HEK293 (cell line): ENCODE data around the gene KRTAP10-10.

Source experiments
- CTCF ChIA-PET: fragments of 350-600 bp; formaldehyde crosslinking; extraction: SDS; loops from one replicate; lab custom pipeline; 2021; ENCODE audit warnings: antibody characterized with exemption; lab: Yijun Ruan, JAX
- POLR2A ChIA-PET: fragments of 300-600 bp; formaldehyde crosslinking; extraction: SDS; loops from one replicate; lab custom pipeline; 2020; ENCODE audit warnings: antibody characterized with exemption, inconsistent platforms; lab: Yijun Ruan, JAX
- H3K27ac ChIP-seq: fragments of 200-500 bp; sonication (Bioruptor generic); 2 replicates; pipeline ENCODE4 v1.5.1; 2014; ENCODE audit warnings: low read depth, low read length, control low read depth, inconsistent platforms; ENCODE audit errors: extremely low read depth
- H3K36me3 ChIP-seq, 2 experiments: fragments of 200-500 bp in 1 of 2; sonication (Bioruptor generic) in 1 of 2; 1 replicate in 1 of 2; 2 replicates in 1 of 2; pipeline ENCODE4 v1.5.1; 2014 to 2017; ENCODE audit warnings: inconsistent platforms in 2 of 2, low read length in 2 of 2; ENCODE audit not compliant: control insufficient read depth in 2 of 2, insufficient read depth in 1 of 2
- H3K4me1 ChIP-seq: fragments of 200-500 bp; sonication (Bioruptor generic); 2 replicates; pipeline ENCODE4 v1.5.1; 2014; ENCODE audit warnings: mild to moderate bottlenecking, low read length, inconsistent platforms; ENCODE audit not compliant: control insufficient read depth, insufficient read depth
- H3K4me3 ChIP-seq: 2 replicates; pipeline ENCODE4 v1.5.1; 2011; ENCODE audit warnings: low read depth, mild to moderate bottlenecking, control low read depth, low read length, moderate library complexity
- H3K9me3 ChIP-seq: fragments of 200-500 bp; sonication (Bioruptor generic); 2 replicates; pipeline ENCODE4 v1.5.1; 2014; ENCODE audit warnings: low read depth, low read length, inconsistent platforms; ENCODE audit not compliant: control insufficient read depth, insufficient read depth
- SETDB1 ChIP-seq: IDR thresholded peaks from one replicate; pipeline ENCODE4 v1.6.1; 2017; ENCODE audit warnings: mild to moderate bottlenecking, low read length, moderate library complexity, mixed read lengths; ENCODE audit not compliant: insufficient read length
- TRIM28 ChIP-seq: IDR thresholded peaks from 2 replicates; pipeline ENCODE4 v1.6.1; 2011; ENCODE audit warnings: low read length, control low read depth, borderline replicate concordance
- ZBTB7A ChIP-seq: fragments of 450-650 bp; formaldehyde crosslinking; IDR thresholded peaks from 2 replicates; pipeline ENCODE4 v1.5.1; 2016; ENCODE audit warnings: low read depth, missing biosample characterization, missing genetic modification characterization
- ZNF157 ChIP-seq: fragments of 450-650 bp; formaldehyde crosslinking; IDR thresholded peaks from 2 replicates; pipeline ENCODE4 v1.5.1; 2016; ENCODE audit warnings: missing biosample characterization, missing genetic modification characterization
- ZNF324 ChIP-seq: fragments of 450-650 bp; formaldehyde crosslinking; IDR thresholded peaks from 2 replicates; pipeline ENCODE4 v1.5.1; 2016; ENCODE audit warnings: missing biosample characterization, missing genetic modification characterization
- ZNF514 ChIP-seq: fragments of 450-650 bp; formaldehyde crosslinking; IDR thresholded peaks from 2 replicates; pipeline ENCODE4 v1.5.1; 2016; ENCODE audit warnings: missing biosample characterization, missing genetic modification characterization
- ZNF529 ChIP-seq: fragments of 450-650 bp; formaldehyde crosslinking; IDR thresholded peaks from 2 replicates; pipeline ENCODE4 v1.5.1; 2017; ENCODE audit warnings: missing genetic modification characterization, missing biosample characterization; ENCODE audit not compliant: insufficient replicate concordance
- ZNF530 ChIP-seq: fragments of 450-650 bp; formaldehyde crosslinking; IDR thresholded peaks from 2 replicates; pipeline ENCODE4 v1.5.1; 2016; ENCODE audit warnings: low read depth, missing biosample characterization, missing genetic modification characterization
- ZNF555 ChIP-seq: fragments of 450-650 bp; formaldehyde crosslinking; conservative IDR thresholded peaks from 2 replicates; pipeline ENCODE4 v1.5.1; 2017; ENCODE audit warnings: missing biosample characterization, mild to moderate bottlenecking, missing genetic modification characterization, inconsistent platforms
- ZNF571 ChIP-seq: fragments of 450-650 bp; formaldehyde crosslinking; IDR thresholded peaks from 2 replicates; pipeline ENCODE4 v1.5.0; 2017; ENCODE audit warnings: missing biosample characterization, missing genetic modification characterization
- ZNF610 ChIP-seq: fragments of 450-650 bp; formaldehyde crosslinking; IDR thresholded peaks from 2 replicates; pipeline ENCODE4 v1.5.1; 2016; ENCODE audit warnings: missing biosample characterization, missing genetic modification characterization, borderline replicate concordance
- ZNF670 ChIP-seq: fragments of 450-650 bp; formaldehyde crosslinking; IDR thresholded peaks from 2 replicates; pipeline ENCODE4 v1.5.1; 2016; ENCODE audit warnings: missing biosample characterization, missing genetic modification characterization, low read depth
- ZNF677 ChIP-seq: fragments of 450-650 bp; IDR thresholded peaks from 2 replicates; pipeline ENCODE4 v1.5.0; 2018; ENCODE audit warnings: missing biosample characterization, mild to moderate bottlenecking, missing genetic modification characterization, moderate library complexity
- ZNF707 ChIP-seq: fragments of 450-650 bp; formaldehyde crosslinking; IDR thresholded peaks from 2 replicates; pipeline ENCODE4 v1.5.1; 2016; ENCODE audit warnings: missing biosample characterization, missing genetic modification characterization
- ZNF747 ChIP-seq: fragments of 450-650 bp; formaldehyde crosslinking; IDR thresholded peaks from 2 replicates; pipeline ENCODE4 v1.5.1; 2016; ENCODE audit warnings: missing biosample characterization, missing genetic modification characterization
- ZNF768 ChIP-seq: fragments of 450-650 bp; formaldehyde crosslinking; IDR thresholded peaks from 2 replicates; pipeline ENCODE4 v1.5.1; 2018; ENCODE audit warnings: missing biosample characterization, mild to moderate bottlenecking, missing genetic modification characterization
- ZNF791 ChIP-seq: fragments of 450-650 bp; formaldehyde crosslinking; IDR thresholded peaks from 2 replicates; pipeline ENCODE4 v1.5.1; 2016; ENCODE audit warnings: missing biosample characterization, missing genetic modification characterization
- ZNF830 ChIP-seq: fragments of 450-650 bp; IDR thresholded peaks from 2 replicates; pipeline ENCODE4 v1.5.0; 2018; ENCODE audit warnings: missing biosample characterization, missing genetic modification characterization, low read depth, mild to moderate bottlenecking, moderate library complexity
- ZNF837 ChIP-seq: fragments of 450-650 bp; formaldehyde crosslinking; IDR thresholded peaks from 2 replicates; pipeline ENCODE4 v1.5.1; 2016; ENCODE audit warnings: missing biosample characterization, missing genetic modification characterization
- TF ChIP-seq, protein P1 (sequence below): fragments of 450-650 bp; formaldehyde crosslinking; IDR thresholded peaks from 2 replicates; pipeline ENCODE4 v1.5.1; 2016; ENCODE audit warnings: missing biosample characterization, missing genetic modification characterization
- TF ChIP-seq, protein P2 (sequence below): fragments of 450-650 bp; formaldehyde crosslinking; IDR thresholded peaks from 2 replicates; pipeline ENCODE4 v1.5.1; 2016; ENCODE audit warnings: missing biosample characterization, missing genetic modification characterization

Gene KRTAP10-10

DNA sequence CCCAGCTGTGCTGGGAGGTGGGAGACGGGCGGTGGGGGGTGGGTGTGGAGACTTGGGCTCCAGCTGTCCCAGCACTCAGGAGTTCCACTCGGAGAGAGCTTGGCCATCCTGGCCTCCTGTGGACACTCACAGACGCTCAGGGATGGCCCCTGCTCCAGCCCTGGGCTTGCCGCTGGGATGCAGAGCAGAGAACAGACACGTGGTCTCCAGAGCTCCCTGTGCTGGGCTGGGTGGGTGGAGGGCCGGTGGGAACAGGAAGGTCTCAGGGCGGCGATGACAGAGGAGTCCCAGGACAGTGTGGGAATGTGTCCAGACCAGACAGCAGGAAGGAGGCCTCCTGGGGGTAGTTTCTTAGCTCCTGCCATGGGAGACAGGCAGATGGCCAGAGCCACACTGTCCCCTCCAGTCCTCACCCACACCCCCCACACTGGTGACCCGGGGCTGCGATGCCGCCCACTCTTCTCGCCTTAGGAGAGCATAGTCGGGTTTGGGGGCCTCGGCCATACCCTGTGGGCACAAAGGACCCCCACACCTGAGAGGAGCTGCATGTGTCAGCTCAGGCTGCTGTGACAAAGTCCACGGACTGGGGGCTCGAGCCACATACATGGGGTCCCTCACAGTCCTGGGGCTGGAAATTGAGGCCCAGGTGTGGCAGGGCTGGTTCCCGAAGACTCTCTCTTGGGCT is 8.3 kb upstream of the KRTAP10-10 start (continued):
- TF ChIP-seq, protein P1, sequence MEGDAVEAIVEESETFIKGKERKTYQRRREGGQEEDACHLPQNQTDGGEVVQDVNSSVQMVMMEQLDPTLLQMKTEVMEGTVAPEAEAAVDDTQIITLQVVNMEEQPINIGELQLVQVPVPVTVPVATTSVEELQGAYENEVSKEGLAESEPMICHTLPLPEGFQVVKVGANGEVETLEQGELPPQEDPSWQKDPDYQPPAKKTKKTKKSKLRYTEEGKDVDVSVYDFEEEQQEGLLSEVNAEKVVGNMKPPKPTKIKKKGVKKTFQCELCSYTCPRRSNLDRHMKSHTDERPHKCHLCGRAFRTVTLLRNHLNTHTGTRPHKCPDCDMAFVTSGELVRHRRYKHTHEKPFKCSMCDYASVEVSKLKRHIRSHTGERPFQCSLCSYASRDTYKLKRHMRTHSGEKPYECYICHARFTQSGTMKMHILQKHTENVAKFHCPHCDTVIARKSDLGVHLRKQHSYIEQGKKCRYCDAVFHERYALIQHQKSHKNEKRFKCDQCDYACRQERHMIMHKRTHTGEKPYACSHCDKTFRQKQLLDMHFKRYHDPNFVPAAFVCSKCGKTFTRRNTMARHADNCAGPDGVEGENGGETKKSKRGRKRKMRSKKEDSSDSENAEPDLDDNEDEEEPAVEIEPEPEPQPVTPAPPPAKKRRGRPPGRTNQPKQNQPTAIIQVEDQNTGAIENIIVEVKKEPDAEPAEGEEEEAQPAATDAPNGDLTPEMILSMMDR = no peak
- TF ChIP-seq ZNF837 (no peak), ZNF514 (no peak), ZNF529 (tag by site-specific recombination) (no peak), ZNF157 (tag by site-specific recombination) (no peak)

DNA sequence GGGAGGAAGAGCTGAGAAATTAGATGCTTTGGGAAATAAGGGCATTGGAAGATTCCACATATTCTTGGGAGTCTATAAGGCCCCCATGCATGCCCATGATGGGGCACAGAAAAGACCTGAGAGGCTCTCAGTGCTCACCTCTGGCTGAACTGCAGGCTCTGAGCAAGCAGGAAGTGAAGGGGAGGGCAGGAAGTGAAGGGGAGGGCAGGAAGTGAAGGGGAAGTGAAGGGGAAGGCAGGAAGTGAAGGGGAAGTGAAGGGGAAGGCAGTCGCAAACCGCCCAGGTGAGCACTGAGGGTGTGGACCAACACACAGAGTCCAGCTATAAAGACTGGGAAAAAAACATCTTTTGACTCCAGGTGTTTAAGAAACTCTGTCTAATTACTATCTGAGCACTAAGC is 6.7 kb upstream of the KRTAP10-10 start:
- CTCF ChIA-PET = no interaction called here
- TF ChIP-seq ZNF324 (tag by site-specific recombination) = no peak
- TF ChIP-seq, protein P2, sequence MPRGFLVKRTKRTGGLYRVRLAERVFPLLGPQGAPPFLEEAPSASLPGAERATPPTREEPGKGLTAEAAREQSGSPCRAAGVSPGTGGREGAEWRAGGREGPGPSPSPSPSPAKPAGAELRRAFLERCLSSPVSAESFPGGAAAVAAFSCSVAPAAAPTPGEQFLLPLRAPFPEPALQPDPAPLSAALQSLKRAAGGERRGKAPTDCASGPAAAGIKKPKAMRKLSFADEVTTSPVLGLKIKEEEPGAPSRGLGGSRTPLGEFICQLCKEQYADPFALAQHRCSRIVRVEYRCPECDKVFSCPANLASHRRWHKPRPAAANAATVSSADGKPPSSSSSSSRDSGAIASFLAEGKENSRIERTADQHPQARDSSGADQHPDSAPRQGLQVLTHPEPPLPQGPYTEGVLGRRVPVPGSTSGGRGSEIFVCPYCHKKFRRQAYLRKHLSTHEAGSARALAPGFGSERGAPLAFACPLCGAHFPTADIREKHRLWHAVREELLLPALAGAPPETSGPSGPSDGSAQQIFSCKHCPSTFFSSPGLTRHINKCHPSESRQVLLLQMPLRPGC (tag by site-specific recombination) = no peak
- no peak for TF ChIP-seq ZNF768 (tag by site-specific recombination)
- TF ChIP-seq ZNF530 (tag by site-specific recombination) = no peak
- no peak for TF ChIP-seq ZBTB7A (tag by site-specific recombination)
- no peak for TF ChIP-seq ZNF791
- H3K36me3 ChIP-seq = no peaks in the 10 kb centered on the region
- no peaks in the 10 kb centered on the region for H3K4me1 ChIP-seq
- H3K4me3 ChIP-seq = no peak overlapping the region
- no peaks in the 10 kb centered on the region for H3K9me3 ChIP-seq
- no peak overlapping the region for H3K27ac ChIP-seq
- POLR2A ChIA-PET = no interaction called here

DNA sequence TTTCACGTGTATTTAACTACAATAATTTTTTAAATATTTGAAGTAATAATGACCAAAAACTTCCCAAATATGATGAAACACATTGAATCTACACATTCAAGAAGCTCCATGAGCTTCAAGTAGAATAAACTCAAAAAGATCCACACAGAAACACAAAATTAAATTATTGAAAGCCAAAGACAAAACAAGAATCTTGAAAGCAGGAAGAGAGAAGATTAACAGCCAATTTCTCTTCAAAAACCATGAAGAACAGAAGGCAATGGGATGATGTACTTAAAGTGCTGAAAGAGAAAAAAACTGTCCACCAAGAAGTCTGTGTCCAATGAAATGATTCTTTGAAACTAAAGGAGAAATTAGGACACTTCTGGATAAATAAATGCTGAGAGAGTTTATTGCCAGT is 5.1 kb upstream of the KRTAP10-10 start:
- CTCF ChIA-PET = no interaction called here
- TF ChIP-seq SETDB1 (peak; percentile 73), ZNF707 (tag by site-specific recombination) (no peak)

DNA sequence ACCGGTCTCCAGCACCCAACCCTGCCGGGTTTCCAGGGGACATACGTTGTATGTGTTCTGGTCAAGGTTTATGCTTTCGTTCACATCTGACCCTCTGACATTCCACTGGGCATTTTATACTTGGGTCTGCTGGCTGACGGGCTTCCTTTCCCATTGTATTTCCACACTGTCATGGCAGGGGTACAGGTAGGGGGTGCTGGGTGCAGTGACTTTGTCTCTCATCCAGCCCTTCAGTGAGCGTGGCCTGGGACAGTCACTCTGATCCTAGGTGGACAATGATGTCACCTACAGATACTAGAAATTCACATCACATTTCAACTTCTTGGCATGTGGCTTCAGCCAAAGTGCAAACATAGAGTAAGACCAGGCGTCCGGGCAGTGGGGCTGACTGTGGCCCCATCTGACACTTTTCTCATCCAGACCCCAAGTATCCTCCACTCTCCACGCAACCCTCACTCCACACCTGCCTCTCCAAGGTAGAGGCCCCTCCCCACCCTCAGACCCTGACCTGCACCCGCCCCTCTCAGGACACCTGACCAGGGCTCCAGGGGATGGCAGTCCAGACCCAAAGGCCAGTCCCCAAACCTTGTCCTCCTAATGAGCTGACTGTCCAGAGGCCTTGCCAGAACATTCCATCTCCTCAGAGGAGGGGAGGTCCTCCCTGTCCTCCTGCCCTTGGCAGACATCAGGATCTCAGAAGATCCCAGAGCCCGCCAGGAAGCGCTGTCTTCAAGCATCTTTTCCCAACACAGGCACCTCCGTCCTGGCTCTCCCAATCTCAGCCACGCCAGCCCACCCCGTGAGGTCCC is 743 bp upstream of the KRTAP10-10 start:
- no peak overlapping the region for H3K27ac ChIP-seq
- H3K4me3 ChIP-seq = no peak overlapping the region
- no peak for TF ChIP-seq ZNF670 (tag by site-specific recombination)
- TF ChIP-seq ZNF571 (tag by site-specific recombination) = no peak
- no peak for TF ChIP-seq ZNF530 (tag by site-specific recombination)
- TF ChIP-seq ZNF830 (tag by site-specific recombination) = no peak
- TF ChIP-seq TRIM28 = no peak
- no peak for TF ChIP-seq ZNF555 (tag by site-specific recombination)
- TF ChIP-seq ZNF610 (tag by site-specific recombination) = no peak
- TF ChIP-seq ZNF747 (tag by site-specific recombination) = no peak
- no peak for TF ChIP-seq ZNF677 (tag by site-specific recombination)
- no peaks in the 10 kb centered on the region for H3K36me3 ChIP-seq
- POLR2A ChIA-PET = no interaction called here
- no peaks in the 10 kb centered on the region for H3K4me1 ChIP-seq
- H3K9me3 ChIP-seq = no peaks in the 10 kb centered on the region
- CTCF ChIA-PET = interaction anchor here (0.6 kb wide), 1 partner anchor 1795 kb away, joined by 3 read pairs; no protein-coding TSS in a partner anchor

More for the DNA sequence above, 5.1 kb upstream of the KRTAP10-10 start:
- no peaks in the 10 kb centered on the region for H3K4me1 ChIP-seq
- H3K36me3 ChIP-seq = no peaks in the 10 kb centered on the region
- POLR2A ChIA-PET = no interaction called here
- H3K4me3 ChIP-seq = no peak overlapping the region
- H3K27ac ChIP-seq = no peak overlapping the region
- no peaks in the 10 kb centered on the region for H3K9me3 ChIP-seq
